HL-60 (cell line): ENCODE results near the gene NEFH.

ENCODE experiments used
- CTCF ChIP-seq: IDR thresholded peaks from one replicate; pipeline ENCODE4 v1.5.1; 2011; ENCODE audit warnings: low read length, control low read depth, inconsistent platforms; ENCODE audit not compliant: insufficient read depth
- GABPA ChIP-seq: IDR thresholded peaks from 2 replicates; pipeline ENCODE4 v1.6.1; 2012; ENCODE audit warnings: low read depth
- POLR2AphosphoS5 ChIP-seq: IDR thresholded peaks from 2 replicates; pipeline ENCODE4 v1.6.1; 2012; ENCODE audit warnings: low read depth
- REST ChIP-seq: IDR thresholded peaks from 2 replicates; pipeline ENCODE4 v1.6.1; 2012; ENCODE audit warnings: low read depth; ENCODE audit not compliant: insufficient replicate concordance
- SPI1 ChIP-seq: IDR thresholded peaks from 2 replicates; pipeline ENCODE4 v1.6.1; 2012; ENCODE audit warnings: low read depth, mild to moderate bottlenecking, borderline replicate concordance

GRCh38 chr22:29442976-29443375, 37.0 kb upstream of the NEFH start:
- TF ChIP-seq GABPA (no peak), CTCF (no peak), REST (no peak), POLR2AphosphoS5 (no peak), SPI1 (no peak)
